ENCODE results near the gene DNAJC1.

DNAJC1 gene

GRCh38 chr10:21959998-21960397 is 43.5 kb downstream of the DNAJC1 start:
- no peak for DNase-seq (ENCODE audit: low spot score)

- no peak for DNase-seq (ENCODE audit: low spot score)
These were observed 48.8 kb downstream of the DNAJC1 start for GRCh38 chr10:21954690-21955089.

GRCh38 chr10:21954132-21954531 is 49.4 kb downstream of the DNAJC1 start:
- DNase-seq (ENCODE audit: low spot score) = no peak

GRCh38 chr10:21953585-21954057 is 49.9 kb downstream of the DNAJC1 start:
- peak; percentile 57 for DNase-seq (ENCODE audit: low spot score)

GRCh38 chr10:21950566-21950965 is 53.0 kb downstream of the DNAJC1 start:
- no peak for DNase-seq (ENCODE audit: low spot score)

- DNase-seq (ENCODE audit: low spot score) = no peak
These were observed 56.6 kb downstream of the DNAJC1 start for GRCh38 chr10:21946946-21947345.

GRCh38 chr10:21944727-21945386 is 58.7 kb downstream of the DNAJC1 start:
- no peak for DNase-seq (ENCODE audit: low spot score)

- no peak for DNase-seq (ENCODE audit: low spot score)
These were observed 59.8 kb downstream of the DNAJC1 start for GRCh38 chr10:21943633-21944265.

GRCh38 chr10:21935439-21936023 is 68.0 kb downstream of the DNAJC1 start:
- no peak for DNase-seq (ENCODE audit: low spot score)

- no peak for DNase-seq (ENCODE audit: low spot score)
These were observed 69.2 kb downstream of the DNAJC1 start for GRCh38 chr10:21934307-21934706.

GRCh38 chr10:21929070-21929469 is 74.5 kb downstream of the DNAJC1 start:
- no peak for DNase-seq (ENCODE audit: low spot score)

GRCh38 chr10:21927631-21928353 is 75.7 kb downstream of the DNAJC1 start:
- DNase-seq (ENCODE audit: low spot score) = no peak

- DNase-seq (ENCODE audit: low spot score) = peak; percentile 63
These were observed 76.6 kb downstream of the DNAJC1 start for GRCh38 chr10:21926949-21927348.

GRCh38 chr10:21926358-21926925 is 77.1 kb downstream of the DNAJC1 start:
- DNase-seq (ENCODE audit: low spot score) = no peak

GRCh38 chr10:21925851-21926250 is 77.7 kb downstream of the DNAJC1 start:
- no peak for DNase-seq (ENCODE audit: low spot score)

- no peak for DNase-seq (ENCODE audit: low spot score)
These were observed 79.0 kb downstream of the DNAJC1 start for GRCh38 chr10:21924511-21924910.

- DNase-seq (ENCODE audit: low spot score) = no peak
These were observed 82.9 kb downstream of the DNAJC1 start for GRCh38 chr10:21920633-21921032.

GRCh38 chr10:21919906-21920305 is 83.6 kb downstream of the DNAJC1 start:
- no peak for DNase-seq (ENCODE audit: low spot score)

GRCh38 chr10:21919117-21919516 is 84.4 kb downstream of the DNAJC1 start:
- no peak for DNase-seq (ENCODE audit: low spot score)

GRCh38 chr10:21912625-21913024 is 90.9 kb downstream of the DNAJC1 start:
- no peak for DNase-seq (ENCODE audit: low spot score)

GRCh38 chr10:21910798-21911197 is 92.7 kb downstream of the DNAJC1 start:
- no peak for DNase-seq (ENCODE audit: low spot score)

- no peak for DNase-seq (ENCODE audit: low spot score)
These were observed 96.1 kb downstream of the DNAJC1 start for GRCh38 chr10:21907436-21907835.
